Left lung (tissue), 10 donors: ENCODE results near the gene CABLES2. TPM values are rescaled to one million over a fixed set of nuclear protein-coding genes. Genes with fewer than 3 reads are reported as not detected.

Source experiments
- ATAC-seq: fragments of 200-7000 bp; cut with Tn5 transposase; one replicate; pipeline ENCODE4 v1.9.1; 2020; ENCODE audit warnings: moderate library complexity
- DNase-seq, 4 donors: peaks; one replicate each; pipeline ENCODE4 v3.0.0-alpha.2; 2013 to 2020
- H3K27ac ChIP-seq, 2 donors: fragments of 200-600 bp; sonication (generic) in 1 of 2; one replicate each; pipeline versions ENCODE4 v1.5.0 to v1.8.0; 2020 to 2021
- H3K27me3 ChIP-seq, 2 donors: fragments of 200-600 bp; sonication (generic) in 1 of 2; one replicate each; pipeline versions ENCODE4 v1.5.0 to v1.8.0; 2020 to 2021
- H3K36me3 ChIP-seq, 2 donors: fragments of 200-600 bp; sonication (generic) in 1 of 2; one replicate each; pipeline versions ENCODE4 v1.5.0 to v1.8.0; 2020 to 2021
- H3K4me1 ChIP-seq, 2 donors: fragments of 200-600 bp; one replicate each; pipeline ENCODE4 v1.8.0; 2021
- H3K4me3 ChIP-seq, 2 donors: fragments of 200-600 bp; sonication (generic) in 1 of 2; one replicate each; pipeline versions ENCODE4 v1.5.0 to v1.8.0; 2020 to 2021; ENCODE audit warnings: mild to moderate bottlenecking in 1 of 2
- H3K9me3 ChIP-seq, 2 donors: fragments of 200-600 bp; sonication (generic) in 1 of 2; one replicate each; pipeline versions ENCODE4 v1.5.0 to v1.8.0; 2020 to 2021
- CTCF ChIP-seq, 2 donors: fragments of 200-600 bp; sonication (generic) in 1 of 2; IDR thresholded peaks; one replicate each; pipeline versions ENCODE4 v1.5.0 to v1.8.0; 2021; ENCODE audit warnings: antibody characterized with exemption in 2 of 2
- intact Hi-C, 2 donors: fragments of 100-400 bp; cut with DNase I; formaldehyde crosslinking; loops; one replicate each; pipeline versions ENCODE4 v1.11.2 to v1.14.2; 2022
- polyA plus RNA-seq, 6 donors: library from polyadenylated mRNA; unstranded; fragments of 120-200 nt; gene quantifications; one replicate each; pipeline ENCODE4 v1.2.1, GENCODE V29; 2013; ENCODE audit not compliant: insufficient read length in 6 of 6
- total RNA-seq, 2 donors: library from RNA; stranded (reverse); fragmentation: NEBNext Ultra II Directional; extraction: Animal tissue kit (Norgen Biotek cat#: 25700); gene quantifications; one replicate each; pipeline ENCODE4 v1.2.1, GENCODE V29; 2021
- donor health status: DM: no; HTN: yes; CAD: no.
- donor health status: DM: no; HTN: no; CAD: no.

The CABLES2 gene
- total and polyA plus RNA-seq, 8 donors: 4.1 to 16.7 (median 13.2) TPM

- intact Hi-C loops: no loop called here
- DNase-seq: peak; percentile 87 to 97 (median 95)
Observed at GRCh38 chr20:62386383-62387218, 20.5 kb downstream of the CABLES2 start, which contains the start of gene RPS21. RPS21 (plus strand) TSS chr20:62387103; CDS start chr20:62387339, 236 bp downstream.

GRCh38 chr20:62382306-62383198 lies 24.5 kb downstream of the CABLES2 start:
- intact Hi-C loops: loop anchor here in 1 of 2 donors (5.0 kb wide), 1 partner anchor 80 kb away; the partner anchor contains the start of gene ADRM1
- no peaks in the 10 kb centered on the region for H3K9me3 ChIP-seq
- H3K36me3 ChIP-seq: no peaks in the 10 kb centered on the region
- DNase-seq (peak in 2 of 4 donors; percentile 83 to 89), ATAC-seq (peak; percentile 82)
- H3K27me3 ChIP-seq: no peaks in the 10 kb centered on the region
- TF ChIP-seq CTCF (IDR thresholded peaks at IDR 0.05): peak; percentile 87 to 92
- peaks cover 10 to 42% of the 10 kb centered on the region in 2 donors for H3K4me1 ChIP-seq
- no peak overlapping the region for H3K4me3 ChIP-seq
- H3K27ac ChIP-seq: no peak overlapping the region

More at GRCh38 chr20:62386383-62387218, 20.5 kb downstream of the CABLES2 start, which contains the start of gene RPS21:
- peak; percentile 94 for ATAC-seq
- H3K27ac ChIP-seq: peak within 1 kb of the TSS; percentile 87 to 88
- TF ChIP-seq CTCF (IDR thresholded peaks at IDR 0.05): no peak
- peak within 1 kb of the TSS; percentile 98 to 100 for H3K4me3 ChIP-seq
- H3K9me3 ChIP-seq: no peaks in the 10 kb centered on the region
- peaks cover 11 to 39% of the 10 kb centered on the region in 2 donors for H3K4me1 ChIP-seq
- H3K27me3 ChIP-seq: no peaks in the 10 kb centered on the region
- peaks cover 0 to 38% of the 10 kb centered on the region in 2 donors for H3K36me3 ChIP-seq

GRCh38 chr20:62381842-62382241 lies 25.2 kb downstream of the CABLES2 start:
- Histone ChIP-seq H3K36me3 (no peaks in the 10 kb centered on the region), H3K9me3 (no peaks in the 10 kb centered on the region), H3K4me1 (peaks cover 11 to 45% of the 10 kb centered on the region in 2 donors), H3K27ac (peak overlapping the region in 1 of 2 donors; percentile 73), H3K27me3 (no peaks in the 10 kb centered on the region), H3K4me3 (no peak overlapping the region)
- intact Hi-C loops: loop anchor here in 1 of 2 donors (5.0 kb wide), 1 partner anchor 80 kb away; the partner anchor contains the start of gene ADRM1
- no peak for ATAC-seq
- no peak for TF ChIP-seq CTCF (IDR thresholded peaks at IDR 0.05)
- no peak for DNase-seq

GRCh38 chr20:62381202-62381797 lies 25.8 kb downstream of the CABLES2 start:
- peaks cover 17 to 48% of the 10 kb centered on the region in 2 donors for H3K4me1 ChIP-seq
- no peaks in the 10 kb centered on the region for H3K9me3 ChIP-seq
- H3K36me3 ChIP-seq: no peaks in the 10 kb centered on the region
- H3K27me3 ChIP-seq: no peaks in the 10 kb centered on the region
- intact Hi-C loops: loop anchor here in 1 of 2 donors (5.0 kb wide), 1 partner anchor 79 kb away; the partner anchor contains the start of gene ADRM1
- no peak for TF ChIP-seq CTCF (IDR thresholded peaks at IDR 0.05)
- DNase-seq (no peak), ATAC-seq (no peak)
- peak overlapping the region; percentile 44 to 73 for H3K27ac ChIP-seq
- H3K4me3 ChIP-seq: no peak overlapping the region
